Measurements from ENCODE around the gene NUDT4.
"Not testable (repeated sequence)": the region's sequence is repeated elsewhere in the genome, so short reads cannot be mapped to it uniquely, and the experiment has no call there.

Gene NUDT4

GRCh38 chr12:93368766-93369165, 9.0 kb upstream of the NUDT4 start:
- DNase-seq, result no peak

- no peak for DNase-seq
Measured at GRCh38 chr12:93369505-93369904, 8.2 kb upstream of the NUDT4 start.

- DNase-seq, result no peak
Measured at GRCh38 chr12:93370947-93371346, 6.8 kb upstream of the NUDT4 start.

GRCh38 chr12:93373961-93374656, 3.6 kb upstream of the NUDT4 start:
- DNase-seq, result no peak

DNA sequence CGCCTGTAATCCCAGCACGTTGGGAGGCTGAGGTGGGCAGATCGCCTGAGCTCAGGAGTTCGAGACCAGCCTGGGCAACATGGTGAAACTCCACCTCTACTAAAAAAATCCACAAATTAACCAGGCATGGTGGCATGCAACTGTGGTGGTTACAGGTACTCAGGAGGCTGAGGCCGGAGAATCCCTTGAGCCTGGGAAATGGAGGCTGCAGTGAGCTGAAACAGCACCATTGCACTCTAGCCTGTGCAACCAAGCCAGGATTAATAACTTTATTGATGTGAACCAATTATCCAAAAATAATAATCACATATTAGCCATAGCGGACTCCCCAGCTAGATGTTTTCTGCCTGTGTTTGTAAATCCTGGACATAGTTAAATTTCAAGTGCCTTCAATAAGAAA, 1.8 kb upstream of the NUDT4 start:
- DNase-seq, result no peak

GRCh38 chr12:93376436-93377251, 1.1 kb upstream of the NUDT4 start:
- no peak for DNase-seq

GRCh38 chr12:93378196-93378997, 672 bp downstream of the NUDT4 start:
- peak; percentile 37 for DNase-seq

DNA sequence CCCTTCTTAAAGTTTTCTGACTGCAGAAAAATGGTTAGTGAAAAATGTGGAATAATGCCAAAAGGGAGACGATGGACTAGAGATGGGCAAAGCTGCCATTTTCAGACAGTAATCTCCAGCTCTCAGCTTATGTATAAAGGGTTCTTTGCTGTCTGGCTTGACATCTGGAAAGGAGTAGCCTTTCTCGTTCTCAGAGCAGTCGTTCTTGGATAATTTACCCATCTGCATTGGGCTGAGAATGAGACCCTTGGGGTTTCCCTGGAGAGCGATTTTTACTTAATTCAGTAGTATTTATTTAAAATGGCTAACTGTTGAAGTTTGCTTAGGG, 1.2 kb downstream of the NUDT4 start:
- DNase-seq, result no peak

GRCh38 chr12:93379326-93379980, 1.7 kb downstream of the NUDT4 start:
- DNase-seq, result no peak

DNA sequence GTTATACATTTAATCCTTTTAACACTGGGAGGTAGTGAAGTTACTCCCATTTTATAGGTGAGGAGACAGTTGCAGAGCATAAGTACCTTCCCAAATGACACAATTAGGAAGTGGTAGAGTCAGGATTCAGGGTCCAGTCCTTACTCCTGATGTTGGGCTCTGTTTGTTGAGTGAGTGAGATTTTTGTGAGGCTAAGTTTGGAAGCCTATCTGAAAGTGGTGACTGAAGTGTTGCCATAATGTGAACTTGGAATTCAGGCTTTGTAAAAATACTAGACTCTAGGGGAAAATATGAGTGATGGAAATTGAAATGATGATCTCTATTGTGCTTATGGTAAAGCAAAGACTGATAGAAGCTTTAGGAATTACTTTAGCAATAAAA, 2.2 kb downstream of the NUDT4 start:
- no peak for DNase-seq

DNA sequence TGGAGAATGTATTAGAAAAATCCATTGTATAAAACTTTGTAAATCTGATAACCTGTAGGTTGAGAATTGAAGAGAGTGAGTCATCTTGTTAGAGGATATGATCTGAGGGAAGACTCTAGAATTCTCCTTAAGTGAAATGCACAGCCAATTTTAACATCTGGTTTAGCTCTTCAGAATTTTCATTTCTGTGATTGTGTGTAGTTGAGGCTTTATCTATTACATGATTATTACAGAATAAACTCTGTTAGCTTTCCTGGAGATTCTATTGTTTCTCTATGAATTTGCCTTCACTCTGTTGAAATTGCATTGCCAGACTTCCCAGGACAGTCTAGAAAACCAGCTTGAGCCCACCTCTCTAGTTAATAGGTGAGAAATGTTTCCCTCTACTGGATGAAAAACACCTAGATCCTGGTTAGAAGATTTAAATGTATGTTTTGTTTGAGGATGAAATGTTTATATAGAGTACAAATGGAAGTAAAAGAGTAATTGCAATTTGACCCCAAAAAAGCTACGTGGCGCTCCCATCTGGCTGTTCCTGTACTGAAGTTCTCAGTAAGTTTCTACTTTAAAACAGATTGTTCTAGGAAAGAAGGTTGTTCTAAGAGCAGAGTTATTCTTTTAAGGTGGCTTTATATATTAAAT, 2.9 kb downstream of the NUDT4 start:
- DNase-seq, result no peak

- DNase-seq, result no peak
Measured at GRCh38 chr12:93381161-93381975, 3.6 kb downstream of the NUDT4 start.

DNA sequence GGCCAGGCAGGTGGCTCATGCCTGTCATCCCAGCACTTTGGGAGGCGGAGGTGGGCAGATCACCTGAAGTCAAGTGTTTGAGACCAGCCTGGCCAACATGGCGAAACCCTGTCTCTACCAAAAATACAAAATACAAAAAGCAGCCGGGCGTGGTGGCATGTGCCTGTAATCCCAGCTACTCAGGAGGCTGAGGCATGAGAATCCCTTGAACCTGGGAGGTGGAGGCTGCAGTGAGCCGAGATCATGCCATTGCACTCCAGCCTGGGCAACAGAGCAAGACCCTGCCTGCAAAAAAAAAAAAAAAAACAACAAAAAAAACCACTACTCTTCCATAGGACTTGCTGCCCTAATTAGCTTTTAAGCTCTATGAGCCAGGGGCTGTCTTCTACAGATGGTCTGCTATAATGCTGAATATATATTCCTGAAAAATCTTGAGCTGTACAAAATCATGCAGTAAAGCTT, 4.3 kb downstream of the NUDT4 start:
- not testable (repeated sequence) for DNase-seq

- DNase-seq, result no peak
Measured at GRCh38 chr12:93387780-93388179, 10.1 kb downstream of the NUDT4 start.

GRCh38 chr12:93390031-93390430, 12.3 kb downstream of the NUDT4 start:
- DNase-seq, result no peak

DNA sequence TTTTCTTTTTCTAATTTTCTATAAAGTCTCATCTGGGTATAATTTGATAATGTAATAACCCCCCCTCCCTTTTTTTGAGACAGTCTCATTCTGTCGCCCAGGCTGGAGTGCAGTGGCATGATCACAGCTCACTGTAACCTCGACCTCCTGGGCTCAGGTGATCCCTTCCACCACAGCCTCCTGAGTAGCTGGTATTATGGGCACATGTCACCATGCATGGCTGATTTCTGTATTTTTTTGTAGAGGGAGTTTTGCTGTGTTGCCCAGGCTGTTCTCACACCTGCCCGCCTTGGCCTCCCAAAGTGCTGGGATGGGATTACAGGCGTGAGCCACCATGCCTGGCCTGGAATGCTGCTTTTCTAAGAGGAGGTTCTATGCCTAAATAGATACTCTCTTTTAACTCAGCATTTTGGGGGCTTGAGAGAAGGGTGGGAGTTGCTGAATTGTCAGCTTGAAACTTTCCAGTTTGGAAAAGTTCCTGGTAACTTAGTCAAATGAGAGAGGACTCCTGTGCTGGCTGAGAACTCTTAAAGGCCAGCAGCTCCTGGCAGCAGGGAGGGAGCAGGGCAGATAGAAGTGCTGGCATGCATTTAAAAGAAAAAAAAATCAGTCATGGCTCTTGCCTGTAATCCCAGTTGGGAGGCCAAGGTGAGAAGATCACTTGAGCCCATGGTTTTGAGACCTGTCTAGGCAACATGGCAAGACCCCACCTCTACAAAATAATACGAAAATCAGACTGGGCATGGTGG, 13.0 kb downstream of the NUDT4 start:
- no peak for DNase-seq

DNA sequence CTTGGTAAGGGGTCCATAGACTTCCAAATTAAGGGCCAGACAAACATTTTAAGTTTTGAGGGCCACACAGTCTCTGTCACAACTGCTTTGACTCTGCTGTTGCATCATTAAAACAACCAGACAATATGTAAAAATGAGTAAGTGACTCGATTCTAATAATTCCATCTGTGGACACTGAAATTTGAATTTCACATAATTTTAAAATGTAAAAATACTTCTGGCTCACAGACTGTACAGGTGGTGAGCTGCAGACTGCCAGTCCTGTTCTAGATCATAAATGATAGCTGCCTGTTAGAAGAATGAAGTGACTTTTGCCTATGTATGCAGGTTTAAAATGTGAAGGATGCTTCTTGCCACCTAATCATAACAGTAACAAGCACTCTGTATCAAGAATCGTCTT, 15.7 kb downstream of the NUDT4 start:
- no peak for DNase-seq

- no peak for DNase-seq
Measured at GRCh38 chr12:93397412-93397811, 19.7 kb downstream of the NUDT4 start.

- not testable (repeated sequence) for DNase-seq
Measured at GRCh38 chr12:93399183-93399863, 21.6 kb downstream of the NUDT4 start.
